ENCODE measurements around the gene LIM2.
A peak's percentile ranks its signal among the peaks of the same experiment; 100 is the strongest.

Gene LIM2

DNA sequence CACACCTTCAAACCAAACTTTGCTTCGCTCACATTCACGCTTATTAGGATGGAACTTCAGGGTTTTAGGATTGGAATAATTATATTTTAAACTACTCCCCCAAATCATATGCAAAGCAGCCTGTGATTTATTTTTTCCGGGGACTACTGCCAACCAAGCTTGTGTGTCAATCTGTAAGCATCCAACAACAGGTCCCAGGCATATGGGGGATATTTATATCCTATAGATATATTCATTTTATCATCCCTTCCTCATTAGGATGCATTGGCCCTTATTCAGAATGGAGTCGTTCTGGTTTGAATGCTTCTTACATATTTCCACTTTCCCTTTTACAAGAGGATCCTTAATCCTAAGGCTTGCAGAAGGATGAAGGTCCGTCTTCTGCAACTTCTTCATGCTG is 11.5 kb upstream of the LIM2 start:
- no peak for TF ChIP-seq YY1 (IDR thresholded peaks at IDR 0.05; ENCODE audit: low read depth)
- TF ChIP-seq EGR1 (IDR thresholded peaks at IDR 0.05): no peak
- TF ChIP-seq NFIC (IDR thresholded peaks at IDR 0.05): no peak
- TF ChIP-seq, protein P1, sequence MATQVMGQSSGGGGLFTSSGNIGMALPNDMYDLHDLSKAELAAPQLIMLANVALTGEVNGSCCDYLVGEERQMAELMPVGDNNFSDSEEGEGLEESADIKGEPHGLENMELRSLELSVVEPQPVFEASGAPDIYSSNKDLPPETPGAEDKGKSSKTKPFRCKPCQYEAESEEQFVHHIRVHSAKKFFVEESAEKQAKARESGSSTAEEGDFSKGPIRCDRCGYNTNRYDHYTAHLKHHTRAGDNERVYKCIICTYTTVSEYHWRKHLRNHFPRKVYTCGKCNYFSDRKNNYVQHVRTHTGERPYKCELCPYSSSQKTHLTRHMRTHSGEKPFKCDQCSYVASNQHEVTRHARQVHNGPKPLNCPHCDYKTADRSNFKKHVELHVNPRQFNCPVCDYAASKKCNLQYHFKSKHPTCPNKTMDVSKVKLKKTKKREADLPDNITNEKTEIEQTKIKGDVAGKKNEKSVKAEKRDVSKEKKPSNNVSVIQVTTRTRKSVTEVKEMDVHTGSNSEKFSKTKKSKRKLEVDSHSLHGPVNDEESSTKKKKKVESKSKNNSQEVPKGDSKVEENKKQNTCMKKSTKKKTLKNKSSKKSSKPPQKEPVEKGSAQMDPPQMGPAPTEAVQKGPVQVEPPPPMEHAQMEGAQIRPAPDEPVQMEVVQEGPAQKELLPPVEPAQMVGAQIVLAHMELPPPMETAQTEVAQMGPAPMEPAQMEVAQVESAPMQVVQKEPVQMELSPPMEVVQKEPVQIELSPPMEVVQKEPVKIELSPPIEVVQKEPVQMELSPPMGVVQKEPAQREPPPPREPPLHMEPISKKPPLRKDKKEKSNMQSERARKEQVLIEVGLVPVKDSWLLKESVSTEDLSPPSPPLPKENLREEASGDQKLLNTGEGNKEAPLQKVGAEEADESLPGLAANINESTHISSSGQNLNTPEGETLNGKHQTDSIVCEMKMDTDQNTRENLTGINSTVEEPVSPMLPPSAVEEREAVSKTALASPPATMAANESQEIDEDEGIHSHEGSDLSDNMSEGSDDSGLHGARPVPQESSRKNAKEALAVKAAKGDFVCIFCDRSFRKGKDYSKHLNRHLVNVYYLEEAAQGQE (IDR thresholded peaks at IDR 0.05; ENCODE audit: low read depth): no peak
- TF ChIP-seq TEAD4 (IDR thresholded peaks at IDR 0.05): no peak
- TF ChIP-seq CREB1 (IDR thresholded peaks at IDR 0.05; ENCODE audit: low read depth): no peak
- TF ChIP-seq CEBPB (IDR thresholded peaks at IDR 0.05): no peak
- TF ChIP-seq, protein P2, sequence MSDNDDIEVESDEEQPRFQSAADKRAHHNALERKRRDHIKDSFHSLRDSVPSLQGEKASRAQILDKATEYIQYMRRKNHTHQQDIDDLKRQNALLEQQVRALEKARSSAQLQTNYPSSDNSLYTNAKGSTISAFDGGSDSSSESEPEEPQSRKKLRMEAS (IDR thresholded peaks at IDR 0.05): no peak
- no peak for TF ChIP-seq RAD21 (IDR thresholded peaks at IDR 0.05; ENCODE audit: low read depth)
- TF ChIP-seq, protein P3, sequence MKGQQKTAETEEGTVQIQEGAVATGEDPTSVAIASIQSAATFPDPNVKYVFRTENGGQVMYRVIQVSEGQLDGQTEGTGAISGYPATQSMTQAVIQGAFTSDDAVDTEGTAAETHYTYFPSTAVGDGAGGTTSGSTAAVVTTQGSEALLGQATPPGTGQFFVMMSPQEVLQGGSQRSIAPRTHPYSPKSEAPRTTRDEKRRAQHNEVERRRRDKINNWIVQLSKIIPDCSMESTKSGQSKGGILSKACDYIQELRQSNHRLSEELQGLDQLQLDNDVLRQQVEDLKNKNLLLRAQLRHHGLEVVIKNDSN (IDR thresholded peaks at IDR 0.05): no peak
- TF ChIP-seq TCF12 (IDR thresholded peaks at IDR 0.05; ENCODE audit: low read depth): no peak
- no peak for TF ChIP-seq EP300 (IDR thresholded peaks at IDR 0.05; ENCODE audit: borderline replicate concordance)
- TF ChIP-seq TAF1 (IDR thresholded peaks at IDR 0.05; ENCODE audit: low read depth): no peak
- no peak for TF ChIP-seq ZBTB7A (IDR thresholded peaks at IDR 0.05; ENCODE audit: low read depth)
- no peak for TF ChIP-seq FOXM1 (IDR thresholded peaks at IDR 0.05; ENCODE audit: borderline replicate concordance, low read depth)

GRCh38 chr19:51398096-51398704 is 10.4 kb upstream of the LIM2 start:
- TF ChIP-seq RAD21 (IDR thresholded peaks at IDR 0.05; ENCODE audit: low read depth) (peak; percentile 10; the same call in 1 of the 2 replicates), CEBPB (IDR thresholded peaks at IDR 0.05) (no peak)

- no peak for TF ChIP-seq EP300 (IDR thresholded peaks at IDR 0.05; ENCODE audit: borderline replicate concordance)
- TF ChIP-seq CREB1 (IDR thresholded peaks at IDR 0.05; ENCODE audit: low read depth): no peak
- no peak for TF ChIP-seq RAD21 (IDR thresholded peaks at IDR 0.05; ENCODE audit: low read depth)
Measured at GRCh38 chr19:51396175-51396574, 8.4 kb upstream of the LIM2 start.

- no peak for TF ChIP-seq CREB1 (IDR thresholded peaks at IDR 0.05; ENCODE audit: low read depth)
- TF ChIP-seq CEBPB (IDR thresholded peaks at IDR 0.05): no peak
- no peak for TF ChIP-seq EGR1 (IDR thresholded peaks at IDR 0.05)
- TF ChIP-seq TEAD4 (IDR thresholded peaks at IDR 0.05): no peak
- peak; percentile 84 for TF ChIP-seq FOXM1 (IDR thresholded peaks at IDR 0.05; ENCODE audit: borderline replicate concordance, low read depth)
- TF ChIP-seq, protein P2 (IDR thresholded peaks at IDR 0.05): peak; percentile 95
- TF ChIP-seq TAF1 (IDR thresholded peaks at IDR 0.05; ENCODE audit: low read depth): no peak
Measured at GRCh38 chr19:51394050-51394836, 6.5 kb upstream of the LIM2 start.

- no peak for TF ChIP-seq TCF12 (IDR thresholded peaks at IDR 0.05; ENCODE audit: low read depth)
- no peak for TF ChIP-seq EP300 (IDR thresholded peaks at IDR 0.05; ENCODE audit: borderline replicate concordance)
- TF ChIP-seq RAD21 (IDR thresholded peaks at IDR 0.05; ENCODE audit: low read depth): no peak
- TF ChIP-seq FOXM1 (IDR thresholded peaks at IDR 0.05; ENCODE audit: borderline replicate concordance, low read depth): no peak
- TF ChIP-seq YY1 (IDR thresholded peaks at IDR 0.05; ENCODE audit: low read depth): no peak
- TF ChIP-seq CEBPB (IDR thresholded peaks at IDR 0.05): no peak
- TF ChIP-seq EGR1 (IDR thresholded peaks at IDR 0.05): no peak
- no peak for TF ChIP-seq TAF1 (IDR thresholded peaks at IDR 0.05; ENCODE audit: low read depth)
- no peak for TF ChIP-seq CREB1 (IDR thresholded peaks at IDR 0.05; ENCODE audit: low read depth)
Measured at GRCh38 chr19:51392701-51393100, 4.9 kb upstream of the LIM2 start.

- no peak for TF ChIP-seq TAF1 (IDR thresholded peaks at IDR 0.05; ENCODE audit: low read depth)
- TF ChIP-seq RAD21 (IDR thresholded peaks at IDR 0.05; ENCODE audit: low read depth): no peak
- TF ChIP-seq, protein P1 (IDR thresholded peaks at IDR 0.05; ENCODE audit: low read depth): no peak
- no peak for TF ChIP-seq NFIC (IDR thresholded peaks at IDR 0.05)
- TF ChIP-seq, protein P3 (IDR thresholded peaks at IDR 0.05): no peak
- TF ChIP-seq ZBTB7A (IDR thresholded peaks at IDR 0.05; ENCODE audit: low read depth): no peak
- no peak for TF ChIP-seq FOXM1 (IDR thresholded peaks at IDR 0.05; ENCODE audit: borderline replicate concordance, low read depth)
- no peak for TF ChIP-seq EP300 (IDR thresholded peaks at IDR 0.05; ENCODE audit: borderline replicate concordance)
- no peak for TF ChIP-seq EGR1 (IDR thresholded peaks at IDR 0.05)
- TF ChIP-seq CREB1 (IDR thresholded peaks at IDR 0.05; ENCODE audit: low read depth): no peak
- TF ChIP-seq TCF12 (IDR thresholded peaks at IDR 0.05; ENCODE audit: low read depth): no peak
- TF ChIP-seq CEBPB (IDR thresholded peaks at IDR 0.05): no peak
- no peak for TF ChIP-seq YY1 (IDR thresholded peaks at IDR 0.05; ENCODE audit: low read depth)
- TF ChIP-seq, protein P2 (IDR thresholded peaks at IDR 0.05): no peak
Measured at GRCh38 chr19:51391073-51391611, 3.4 kb upstream of the LIM2 start.
